Heart left ventricle (tissue), 16 donors: Measurements from ENCODE around the gene NIPBL. TPM values are rescaled to one million over a fixed set of nuclear protein-coding genes. Genes with fewer than 3 reads are reported as not detected.

Experiments used
- ATAC-seq, 4 donors: fragments of 200-7000 bp; cut with Tn5 transposase; one replicate each; pipeline ENCODE4 v1.9.1; 2020 to 2022; ENCODE audit warnings: moderate library complexity in 4 of 4, mild to moderate bottlenecking in 3 of 4, moderate number of reproducible peaks in 1 of 4
- DNase-seq, 5 donors: peaks; one replicate each; pipeline ENCODE4 v3.0.0-alpha.2; 2020
- H3K27ac ChIP-seq, 12 donors: fragments of 200-600 bp; sonication (generic) in 4 of 12; one replicate each; pipeline versions ENCODE4 v1.5.0 to v1.8.0; 2016 to 2022; ENCODE audit warnings: mild to moderate bottlenecking in 2 of 12
- H3K27me3 ChIP-seq, 9 donors: fragments of 200-600 bp; sonication (generic) in 2 of 9; one replicate each; pipeline versions ENCODE4 v1.5.1 to v1.8.0; 2016 to 2022; ENCODE audit warnings: mild to moderate bottlenecking in 3 of 9
- H3K36me3 ChIP-seq, 9 donors: fragments of 200-600 bp; sonication (generic) in 2 of 9; one replicate each; pipeline versions ENCODE4 v1.5.0 to v1.8.0; 2018 to 2022; ENCODE audit warnings: mild to moderate bottlenecking in 2 of 9
- H3K4me1 ChIP-seq, 12 donors: fragments of 200-600 bp; sonication (generic) in 4 of 12; one replicate each; pipeline versions ENCODE4 v1.5.0 to v1.8.0; 2016 to 2022; ENCODE audit warnings: mild to moderate bottlenecking in 3 of 12
- H3K4me3 ChIP-seq, 12 donors: fragments of 200-600 bp; sonication (generic) in 4 of 12; one replicate each; pipeline versions ENCODE4 v1.5.0 to v1.8.0; 2017 to 2022; ENCODE audit warnings: mild to moderate bottlenecking in 9 of 12, moderate library complexity in 4 of 12
- H3K9me3 ChIP-seq, 12 donors: fragments of 200-600 bp; sonication (generic) in 4 of 12; one replicate each; pipeline versions ENCODE4 v1.5.0 to v1.8.0; 2016 to 2022; ENCODE audit warnings: mild to moderate bottlenecking in 1 of 12
- POLR2A ChIP-seq, 2 donors: fragments of 450-650 bp; IDR thresholded peaks; one replicate each; pipeline ENCODE4 v1.6.1; 2017; ENCODE audit warnings: antibody characterized with exemption in 2 of 2, mild to moderate bottlenecking in 2 of 2, moderate library complexity in 2 of 2
- WGBS, 4 donors: extraction: QIAGEN DNeasy Blood & Tissue Kit in 2 of 4; methylation state at CpG; one replicate each; pipeline versions ENCODE4 v1.1.5 to v1.1.7; 2013 to 2018; 5-methylcytosine and 5-hydroxymethylcytosine counted together
- intact Hi-C, 10 donors: fragments of 100-400 bp; cut with DNase I; formaldehyde crosslinking; loops; one replicate each; pipeline versions ENCODE4 v1.11.1 to v1.14.2; 2022
- polyA plus RNA-seq, 2 donors: library from polyadenylated mRNA; stranded (reverse); fragments of 200-250 nt; gene quantifications; one replicate each; pipeline ENCODE4 v1.2.3, GENCODE V29; 2013
- total RNA-seq, 9 donors: library from RNA; depleted of rRNA in 2 of 9; stranded (reverse); fragments of >200 nt in 2 of 9; fragmentation: NEBNext Ultra II Directional in 3 of 9; extraction: Animal tissue kit (Norgen Biotek cat#: 25700) in 3 of 9; gene quantifications; one replicate each; pipeline versions ENCODE4 v1.1.0 to v1.2.4, GENCODE V29; 2016 to 2023
- TF ChIP-seq, protein P1 (sequence below), 12 donors: fragments of 200-600 bp; sonication (generic) in 4 of 12; IDR thresholded peaks; one replicate each; pipeline versions ENCODE4 v1.5.0 to v1.8.0; 2018 to 2022; ENCODE audit warnings: antibody characterized with exemption in 12 of 12, mild to moderate bottlenecking in 5 of 12
- donor health status: ischemic (EF 13 %, LVEDD 7.1; RV severe dilation, severe dysfunction).
- donor health status: healthy with polysubstance abuse.
- donor health status: DM: no; HTN: yes; CAD: no.
- donor health status: DM: no; HTN: no; CAD: no.
- donor health status: ischemic (EF 25% LVEDD 6.9; RV normal size, moderate dysfunction).
- donor health status: ischemic (EF 25% LVEDD 5.7; RV mildly dilated, moderate dysfunction).
- donor health status: healthy.
- donor health status: DM: yes; HTN: yes; CAD: no.
- donor health status: ischemic (EF 35%, LVEDD 5.7; RV mildly dilated, moderate dysfunction).
- donor health status: nonischemic (EF 11% LVEDD 7.7; RV severe dilation, severe dysfunction).
- donor health status: DM: yes; HTN: yes; CAD: no.
- donor health status: PGD.
- donor health status: ischemic (EF 29% LVEDD 5.4; RV normal size, mild dysfunction).
- donor health status: nonischemic (EF 23%, LVEDD 6.1; RV moderate dilation, normal function).

The NIPBL gene
- total and polyA plus RNA-seq, 11 donors, result 13.2 to 57.3 (median 38.2) TPM

DNA sequence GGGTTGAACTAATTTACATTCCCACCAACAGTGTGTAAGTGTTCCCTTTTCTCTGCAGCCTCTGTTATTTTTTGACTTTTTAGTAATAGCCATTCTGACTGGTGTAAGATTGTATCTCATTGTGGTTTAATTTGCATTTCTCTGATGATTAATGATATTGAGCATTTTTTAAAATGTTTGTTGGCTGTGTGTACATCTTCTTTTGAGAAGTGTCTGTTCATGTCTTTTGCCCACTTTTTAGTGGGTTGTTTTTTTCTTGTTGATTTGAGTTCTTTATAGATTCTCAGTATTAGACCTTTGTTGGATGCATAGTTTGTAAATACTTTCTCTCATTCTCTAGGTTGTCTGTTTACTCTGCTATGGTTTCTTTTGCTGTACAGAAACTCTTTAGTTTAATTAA is 101.6 kb downstream of the NIPBL start:
- Histone ChIP-seq H3K9me3 (peaks cover 0 to 15% (median 2%) of the 10 kb centered on the region in 12 donors), H3K36me3 (peaks cover 0 to 51% (median 40%) of the 10 kb centered on the region in 9 donors), H3K27ac (no peak overlapping the region), H3K27me3 (no peaks in the 10 kb centered on the region), H3K4me1 (no peaks in the 10 kb centered on the region), H3K4me3 (no peak overlapping the region)
- no peak for TF ChIP-seq POLR2A (IDR thresholded peaks at IDR 0.05)
- TF ChIP-seq, protein P1, sequence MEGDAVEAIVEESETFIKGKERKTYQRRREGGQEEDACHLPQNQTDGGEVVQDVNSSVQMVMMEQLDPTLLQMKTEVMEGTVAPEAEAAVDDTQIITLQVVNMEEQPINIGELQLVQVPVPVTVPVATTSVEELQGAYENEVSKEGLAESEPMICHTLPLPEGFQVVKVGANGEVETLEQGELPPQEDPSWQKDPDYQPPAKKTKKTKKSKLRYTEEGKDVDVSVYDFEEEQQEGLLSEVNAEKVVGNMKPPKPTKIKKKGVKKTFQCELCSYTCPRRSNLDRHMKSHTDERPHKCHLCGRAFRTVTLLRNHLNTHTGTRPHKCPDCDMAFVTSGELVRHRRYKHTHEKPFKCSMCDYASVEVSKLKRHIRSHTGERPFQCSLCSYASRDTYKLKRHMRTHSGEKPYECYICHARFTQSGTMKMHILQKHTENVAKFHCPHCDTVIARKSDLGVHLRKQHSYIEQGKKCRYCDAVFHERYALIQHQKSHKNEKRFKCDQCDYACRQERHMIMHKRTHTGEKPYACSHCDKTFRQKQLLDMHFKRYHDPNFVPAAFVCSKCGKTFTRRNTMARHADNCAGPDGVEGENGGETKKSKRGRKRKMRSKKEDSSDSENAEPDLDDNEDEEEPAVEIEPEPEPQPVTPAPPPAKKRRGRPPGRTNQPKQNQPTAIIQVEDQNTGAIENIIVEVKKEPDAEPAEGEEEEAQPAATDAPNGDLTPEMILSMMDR (IDR thresholded peaks at IDR 0.05), result no peak
- intact Hi-C loops, result no loop called here
- ATAC-seq (no peak), DNase-seq (no peak)

DNA sequence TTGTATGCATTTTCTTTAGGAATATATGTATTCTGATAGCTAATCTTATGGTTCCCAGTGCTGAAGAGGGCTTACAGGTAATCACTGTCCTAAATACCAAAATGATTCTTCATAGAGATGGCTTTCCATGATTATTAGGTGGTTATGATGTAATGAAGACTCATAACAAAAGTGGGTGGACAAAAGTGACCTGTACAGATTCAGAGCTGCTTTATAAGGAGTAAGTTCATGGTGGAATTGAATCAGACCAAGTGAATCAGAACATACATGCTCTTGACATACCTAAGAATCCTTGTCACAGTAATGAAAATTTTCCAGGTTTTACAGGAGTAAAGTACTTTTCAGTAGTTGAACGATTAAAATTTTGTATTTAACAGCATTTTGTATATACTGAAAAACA is 105.6 kb downstream of the NIPBL start:
- WGBS, 4 donors, result 95 to 98% (median 96%) methylated on average over 1 of the region's 1 CpG
- intact Hi-C loops, result no loop called here

DNA sequence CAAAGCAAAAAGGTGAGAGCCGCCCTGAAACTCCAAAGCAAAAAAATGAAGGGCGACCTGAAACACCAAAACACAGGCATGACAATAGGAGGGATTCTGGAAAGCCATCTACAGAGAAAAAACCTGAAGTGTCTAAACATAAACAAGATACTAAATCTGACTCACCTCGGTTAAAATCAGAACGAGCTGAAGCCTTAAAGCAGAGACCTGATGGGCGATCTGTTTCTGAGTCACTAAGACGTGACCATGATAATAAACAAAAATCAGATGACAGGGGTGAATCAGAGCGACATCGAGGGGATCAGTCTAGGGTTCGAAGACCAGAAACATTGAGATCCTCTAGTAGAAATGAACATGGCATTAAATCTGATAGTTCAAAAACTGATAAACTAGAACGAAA is 108.8 kb downstream of the NIPBL start:
- H3K9me3 ChIP-seq, result no peaks in the 10 kb centered on the region
- no peak overlapping the region for H3K4me3 ChIP-seq
- intact Hi-C loops, result no loop called here
- no peak overlapping the region for H3K27ac ChIP-seq
- no peak for TF ChIP-seq POLR2A (IDR thresholded peaks at IDR 0.05)
- TF ChIP-seq, protein P1 (IDR thresholded peaks at IDR 0.05), result no peak
- 94 to 96% (median 95%) methylated on average over 10 of the region's 10 CpGs for WGBS, 4 donors
- H3K4me1 ChIP-seq, result peaks cover 0 to 16% (median 0%) of the 10 kb centered on the region in 12 donors
- no peak for DNase-seq
- no peak for ATAC-seq
- peaks cover 0 to 24% (median 16%) of the 10 kb centered on the region in 9 donors for H3K36me3 ChIP-seq
- no peaks in the 10 kb centered on the region for H3K27me3 ChIP-seq

More for the DNA sequence above, 105.6 kb downstream of the NIPBL start:
- no peak overlapping the region for H3K4me3 ChIP-seq
- H3K4me1 ChIP-seq, result no peaks in the 10 kb centered on the region
- no peaks in the 10 kb centered on the region for H3K27me3 ChIP-seq
- TF ChIP-seq POLR2A (IDR thresholded peaks at IDR 0.05), result no peak
- TF ChIP-seq, protein P1 (IDR thresholded peaks at IDR 0.05), result no peak
- ATAC-seq, result no peak
- no peak overlapping the region for H3K27ac ChIP-seq
- peaks cover 0 to 28% (median 17%) of the 10 kb centered on the region in 9 donors for H3K36me3 ChIP-seq
- peaks cover 0 to 15% (median 2%) of the 10 kb centered on the region in 12 donors for H3K9me3 ChIP-seq
- no peak for DNase-seq

DNA sequence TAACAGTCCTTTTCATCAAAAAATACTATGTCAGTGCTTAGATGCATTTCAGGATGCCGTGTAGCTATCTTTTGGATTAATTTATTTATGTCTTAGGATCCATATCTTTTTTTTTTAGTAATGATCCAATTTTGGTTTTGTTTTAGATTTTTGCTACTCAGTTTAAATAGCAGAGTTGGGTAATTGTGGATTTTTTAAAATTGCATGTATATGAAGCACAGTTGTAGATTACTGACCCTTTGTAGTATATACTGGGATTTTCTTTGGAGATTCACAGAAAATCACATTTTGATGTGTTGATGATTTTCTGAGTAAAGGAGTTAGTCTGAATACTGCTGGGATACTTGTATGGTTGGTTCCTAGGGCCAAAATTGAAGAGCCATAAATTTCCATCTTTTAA is 111.8 kb downstream of the NIPBL start:
- intact Hi-C loops, result no loop called here
- peaks cover 0 to 19% (median 0%) of the 10 kb centered on the region in 12 donors for H3K4me1 ChIP-seq
- H3K36me3 ChIP-seq, result peaks cover 0 to 22% (median 16%) of the 10 kb centered on the region in 9 donors
- no peaks in the 10 kb centered on the region for H3K9me3 ChIP-seq
- H3K27ac ChIP-seq, result no peak overlapping the region
- TF ChIP-seq, protein P1 (IDR thresholded peaks at IDR 0.05), result no peak
- TF ChIP-seq POLR2A (IDR thresholded peaks at IDR 0.05), result no peak
- no peak for DNase-seq
- ATAC-seq, result no peak
- no peak overlapping the region for H3K4me3 ChIP-seq
- no peaks in the 10 kb centered on the region for H3K27me3 ChIP-seq
- 94 to 99% (median 97%) methylated on average over 1 of the region's 1 CpG for WGBS, 4 donors
